ENCODE results near the gene GTF2F2.

- TF ChIP-seq CTCF (conservative IDR thresholded peaks at IDR 0.05; ENCODE audit: low read depth in 2 of 2): no peak
- no peak for TF ChIP-seq POLR2AphosphoS5 (IDR thresholded peaks at IDR 0.05; ENCODE audit: low read depth)
- TF ChIP-seq EZH2 (IDR thresholded peaks at IDR 0.05; ENCODE audit: low read depth, unreplicated experiment): no peak
- TF ChIP-seq, protein P1, sequence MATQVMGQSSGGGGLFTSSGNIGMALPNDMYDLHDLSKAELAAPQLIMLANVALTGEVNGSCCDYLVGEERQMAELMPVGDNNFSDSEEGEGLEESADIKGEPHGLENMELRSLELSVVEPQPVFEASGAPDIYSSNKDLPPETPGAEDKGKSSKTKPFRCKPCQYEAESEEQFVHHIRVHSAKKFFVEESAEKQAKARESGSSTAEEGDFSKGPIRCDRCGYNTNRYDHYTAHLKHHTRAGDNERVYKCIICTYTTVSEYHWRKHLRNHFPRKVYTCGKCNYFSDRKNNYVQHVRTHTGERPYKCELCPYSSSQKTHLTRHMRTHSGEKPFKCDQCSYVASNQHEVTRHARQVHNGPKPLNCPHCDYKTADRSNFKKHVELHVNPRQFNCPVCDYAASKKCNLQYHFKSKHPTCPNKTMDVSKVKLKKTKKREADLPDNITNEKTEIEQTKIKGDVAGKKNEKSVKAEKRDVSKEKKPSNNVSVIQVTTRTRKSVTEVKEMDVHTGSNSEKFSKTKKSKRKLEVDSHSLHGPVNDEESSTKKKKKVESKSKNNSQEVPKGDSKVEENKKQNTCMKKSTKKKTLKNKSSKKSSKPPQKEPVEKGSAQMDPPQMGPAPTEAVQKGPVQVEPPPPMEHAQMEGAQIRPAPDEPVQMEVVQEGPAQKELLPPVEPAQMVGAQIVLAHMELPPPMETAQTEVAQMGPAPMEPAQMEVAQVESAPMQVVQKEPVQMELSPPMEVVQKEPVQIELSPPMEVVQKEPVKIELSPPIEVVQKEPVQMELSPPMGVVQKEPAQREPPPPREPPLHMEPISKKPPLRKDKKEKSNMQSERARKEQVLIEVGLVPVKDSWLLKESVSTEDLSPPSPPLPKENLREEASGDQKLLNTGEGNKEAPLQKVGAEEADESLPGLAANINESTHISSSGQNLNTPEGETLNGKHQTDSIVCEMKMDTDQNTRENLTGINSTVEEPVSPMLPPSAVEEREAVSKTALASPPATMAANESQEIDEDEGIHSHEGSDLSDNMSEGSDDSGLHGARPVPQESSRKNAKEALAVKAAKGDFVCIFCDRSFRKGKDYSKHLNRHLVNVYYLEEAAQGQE (IDR thresholded peaks at IDR 0.05; ENCODE audit: unreplicated experiment): no peak
- no peak for TF ChIP-seq EZH2phosphoT487 (IDR thresholded peaks at IDR 0.05; ENCODE audit: unreplicated experiment)
- TF ChIP-seq, protein P2, sequence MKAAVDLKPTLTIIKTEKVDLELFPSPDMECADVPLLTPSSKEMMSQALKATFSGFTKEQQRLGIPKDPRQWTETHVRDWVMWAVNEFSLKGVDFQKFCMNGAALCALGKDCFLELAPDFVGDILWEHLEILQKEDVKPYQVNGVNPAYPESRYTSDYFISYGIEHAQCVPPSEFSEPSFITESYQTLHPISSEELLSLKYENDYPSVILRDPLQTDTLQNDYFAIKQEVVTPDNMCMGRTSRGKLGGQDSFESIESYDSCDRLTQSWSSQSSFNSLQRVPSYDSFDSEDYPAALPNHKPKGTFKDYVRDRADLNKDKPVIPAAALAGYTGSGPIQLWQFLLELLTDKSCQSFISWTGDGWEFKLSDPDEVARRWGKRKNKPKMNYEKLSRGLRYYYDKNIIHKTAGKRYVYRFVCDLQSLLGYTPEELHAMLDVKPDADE (IDR thresholded peaks at IDR 0.05): no peak
- TF ChIP-seq JUNB (IDR thresholded peaks at IDR 0.05; ENCODE audit: unreplicated experiment): no peak
These were observed 105.1 kb downstream of the GTF2F2 start for GRCh38 chr13:45225370-45225769.

Measured in GM23338 (cell line).